ENCODE data around the gene ZBTB7C.

Gene ZBTB7C

GRCh38 chr18:48352051-48352755 lies 57.0 kb downstream of the ZBTB7C start:
- DNase-seq: no peak

GRCh38 chr18:48351216-48352050 lies 57.8 kb downstream of the ZBTB7C start:
- DNase-seq: no peak

- no peak for DNase-seq
Observed at GRCh38 chr18:48348739-48349138, 60.4 kb downstream of the ZBTB7C start.

- no peak for DNase-seq
Observed at GRCh38 chr18:48347756-48348326, 61.3 kb downstream of the ZBTB7C start.

GRCh38 chr18:48345596-48345995 lies 63.6 kb downstream of the ZBTB7C start:
- peak in 1 of 14 donors; percentile 10 for DNase-seq

- DNase-seq: no peak
Observed at GRCh38 chr18:48342581-48342980, 66.6 kb downstream of the ZBTB7C start.

DNA sequence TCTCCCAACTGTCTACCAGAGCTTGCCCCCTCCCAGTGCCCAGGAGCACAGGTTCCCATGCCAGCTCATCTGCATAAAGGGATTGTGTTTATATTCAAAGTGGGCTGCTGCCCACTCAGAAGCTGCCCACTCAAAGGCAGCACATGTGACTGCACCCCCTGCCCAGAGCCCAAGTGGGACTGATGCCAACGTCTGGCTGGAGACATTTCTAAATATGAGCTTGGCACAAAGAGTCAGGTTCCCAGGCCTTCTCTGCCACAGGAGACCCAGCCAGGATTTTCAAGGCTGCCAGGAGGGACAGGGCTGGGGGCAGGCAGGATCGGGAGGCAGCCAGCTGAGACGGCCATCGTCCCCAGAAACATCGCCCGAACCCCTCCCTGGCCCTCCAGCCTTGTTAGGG lies 67.1 kb downstream of the ZBTB7C start:
- peak in 11 of 14 donors; percentile 11 to 79 (median 33) for DNase-seq

GRCh38 chr18:48340560-48340959 lies 68.6 kb downstream of the ZBTB7C start:
- peak in 1 of 14 donors; percentile 25 for DNase-seq

DNA sequence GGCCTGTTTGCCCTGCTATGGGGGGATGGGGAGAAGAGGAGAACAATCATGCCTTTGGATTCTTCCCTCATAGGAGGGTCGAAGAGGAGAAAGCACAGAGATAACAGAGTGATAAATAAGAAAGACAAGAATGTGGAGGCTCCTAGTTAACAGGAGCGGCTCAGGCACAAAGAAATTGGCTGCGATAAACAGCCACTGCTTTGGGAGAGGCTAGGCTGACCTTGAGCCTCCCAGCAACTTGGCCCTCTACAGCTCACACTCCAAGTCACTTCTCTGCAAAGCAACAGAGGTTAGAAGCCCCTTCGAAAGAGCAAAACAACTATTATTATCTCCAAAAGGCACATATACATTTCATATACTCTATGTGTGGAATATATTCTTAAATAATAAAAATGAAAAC lies 69.5 kb downstream of the ZBTB7C start:
- DNase-seq: no peak

GRCh38 chr18:48338915-48339314 lies 70.3 kb downstream of the ZBTB7C start:
- DNase-seq: no peak

DNA sequence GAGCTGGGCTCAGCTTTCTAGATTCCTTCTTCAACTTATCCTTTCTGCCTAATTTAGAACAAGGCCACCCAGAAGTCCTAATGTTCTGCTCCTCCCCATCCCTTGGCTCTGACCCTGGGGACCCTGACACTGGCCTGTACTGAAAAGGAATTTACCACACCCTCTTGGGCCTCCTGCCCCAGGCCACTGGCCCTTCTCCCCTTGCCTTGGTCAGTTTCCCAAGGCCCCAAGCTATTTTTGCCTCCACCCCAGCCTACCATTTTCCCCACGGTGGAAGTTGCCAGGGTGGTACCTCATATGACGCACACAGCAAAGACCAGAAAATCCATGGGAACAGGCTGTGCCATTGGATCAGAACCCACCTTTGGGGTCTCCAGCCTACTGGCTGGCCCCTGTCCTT lies 72.1 kb downstream of the ZBTB7C start:
- DNase-seq: no peak

- DNase-seq: no peak
Observed at GRCh38 chr18:48336332-48336731, 72.9 kb downstream of the ZBTB7C start.

GRCh38 chr18:48335829-48336228 lies 73.4 kb downstream of the ZBTB7C start:
- DNase-seq: no peak

GRCh38 chr18:48334845-48335244 lies 74.3 kb downstream of the ZBTB7C start:
- DNase-seq: no peak

DNA sequence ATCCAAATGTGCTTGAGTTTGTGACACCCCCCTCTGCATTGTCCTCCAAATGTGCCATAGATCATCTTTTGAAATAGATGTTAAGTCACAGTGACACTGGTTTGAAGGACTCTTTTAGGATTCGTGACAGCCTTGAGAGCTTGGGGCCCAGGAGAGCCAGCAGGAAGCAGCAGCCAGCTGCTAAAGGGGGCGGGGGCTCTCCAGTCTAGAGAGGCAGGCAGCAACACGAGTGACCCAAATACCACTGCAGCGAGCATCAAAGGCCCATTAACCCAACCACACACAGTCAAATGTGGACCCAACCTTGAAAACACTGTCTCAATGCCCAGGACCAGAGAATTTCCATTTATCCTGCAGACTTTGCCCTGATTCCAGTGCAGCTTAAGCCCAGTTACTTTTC lies 75.6 kb downstream of the ZBTB7C start:
- DNase-seq: peak in 1 of 14 donors; percentile 8

- no peak for DNase-seq
Observed at GRCh38 chr18:48330016-48330991, 78.9 kb downstream of the ZBTB7C start.

- DNase-seq: no peak
Observed at GRCh38 chr18:48328473-48329210, 80.5 kb downstream of the ZBTB7C start.

DNA sequence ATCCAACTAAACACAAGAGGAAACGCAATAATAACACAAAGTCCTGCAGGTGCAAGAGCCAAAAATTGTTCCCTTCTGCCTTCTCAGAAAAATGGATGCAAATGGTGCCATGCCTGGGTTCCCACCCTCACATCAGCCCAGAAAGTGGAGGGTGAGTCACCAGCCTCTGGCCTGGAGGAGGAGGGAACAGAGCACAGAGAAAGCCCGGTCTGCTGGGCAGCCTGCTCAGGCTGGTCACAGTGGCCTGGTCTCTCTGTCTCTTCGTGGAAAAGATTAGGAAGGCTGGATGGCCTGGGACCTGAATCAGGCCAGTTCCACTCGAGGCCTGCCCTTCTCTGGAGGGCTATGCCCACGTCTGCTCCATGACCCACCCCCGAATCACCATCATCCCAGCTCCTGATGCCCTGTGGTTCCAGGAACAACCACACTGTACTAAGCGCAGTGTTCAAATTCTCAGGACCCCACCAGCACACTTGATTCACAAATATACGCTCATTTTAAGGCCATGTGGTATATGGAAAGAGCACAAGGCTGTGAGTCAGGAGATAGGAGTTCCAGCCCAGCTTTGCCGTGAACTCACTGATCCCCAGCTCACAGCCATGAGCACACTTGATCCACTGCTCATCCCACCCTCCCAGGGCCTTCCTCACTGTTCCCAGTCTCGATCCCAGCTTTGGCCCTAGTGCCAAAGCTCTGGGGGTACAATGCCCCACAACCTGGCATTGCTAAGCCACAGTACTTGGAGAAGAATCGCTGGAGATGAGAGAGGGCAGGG lies 82.1 kb downstream of the ZBTB7C start:
- DNase-seq: no peak

DNA sequence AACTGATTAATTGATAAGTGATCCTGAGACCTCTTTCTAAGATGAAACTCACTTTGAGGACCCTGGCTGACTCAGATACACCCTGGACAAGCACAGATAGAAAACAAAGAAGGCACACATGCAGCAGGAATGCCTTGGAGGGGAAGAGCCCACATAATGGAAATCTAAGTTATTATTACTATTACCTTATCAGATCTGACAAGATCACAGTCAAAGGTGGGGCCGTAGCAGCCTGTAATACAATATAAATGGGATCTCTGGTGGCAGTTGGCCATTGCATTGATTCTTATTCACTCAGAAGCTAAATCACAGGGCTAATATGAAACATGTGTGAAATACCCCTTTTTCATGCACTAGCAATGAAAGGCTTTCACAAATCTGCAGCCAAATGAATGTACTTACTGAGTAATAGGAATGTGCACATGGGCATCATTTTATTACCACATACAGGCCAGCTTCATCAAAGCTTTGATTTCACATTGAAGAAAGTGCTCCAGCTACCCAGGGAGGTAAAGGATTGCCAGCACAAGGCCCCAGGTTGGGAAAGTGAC lies 84.0 kb downstream of the ZBTB7C start:
- DNase-seq: no peak

- DNase-seq: no peak
Observed at GRCh38 chr18:48324651-48325050, 84.5 kb downstream of the ZBTB7C start.
